SU-DHL-6 (cell line): ENCODE measurements around the gene CBFB.

ENCODE experiments used
- H2AFZ ChIP-seq: fragments of 200-600 bp; sonication (generic); 2 replicates; pipeline ENCODE4 v1.6.1; 2014; ENCODE audit warnings: low read depth, mild to moderate bottlenecking, moderate library complexity, mixed read lengths, antibody characterized with exemption, low read length; ENCODE audit not compliant: severe bottlenecking
- H3F3A ChIP-seq: fragments of 200-600 bp; shearing (Covaris generic); 2 replicates; pipeline ENCODE4 v1.6.0; 2016; ENCODE audit warnings: antibody characterized with exemption, mild to moderate bottlenecking; ENCODE audit not compliant: insufficient read depth
- H3K27ac ChIP-seq: fragments of 200-600 bp; sonication (generic); 2 replicates; pipeline ENCODE4 v1.5.1; 2016; ENCODE audit warnings: low read depth, mild to moderate bottlenecking, low read length, moderate library complexity, mixed read lengths
- H3K27me3 ChIP-seq: fragments of 200-600 bp; sonication (generic), shearing (Covaris generic); 2 replicates; pipeline ENCODE4 v1.6.0; 2014; ENCODE audit warnings: mild to moderate bottlenecking, low read length
- H3K36me3 ChIP-seq: fragments of 200-600 bp; sonication (generic); 2 replicates; pipeline ENCODE4 v1.6.1; 2014; ENCODE audit warnings: mild to moderate bottlenecking, low read length, mixed read lengths
- H3K4me2 ChIP-seq: fragments of 300-600, 200-600 bp; shearing (Covaris generic), sonication (generic); 2 replicates; pipeline ENCODE4 v1.6.0; 2014; ENCODE audit warnings: low read length, low read depth, mild to moderate bottlenecking; ENCODE audit not compliant: poor library complexity, severe bottlenecking
- H3K4me3 ChIP-seq: fragments of 200-600 bp; sonication (generic); 2 replicates; pipeline ENCODE4 v1.5.1; 2014; ENCODE audit warnings: antibody characterized with exemption, low read length, mild to moderate bottlenecking, mixed read lengths; ENCODE audit not compliant: insufficient read depth, poor library complexity, severe bottlenecking
- H3K79me2 ChIP-seq: fragments of 200-600 bp; sonication (generic); 2 replicates; pipeline ENCODE4 v1.6.1; 2014; ENCODE audit warnings: mild to moderate bottlenecking, low read length, moderate library complexity; ENCODE audit not compliant: insufficient read depth
- H3K9ac ChIP-seq: fragments of 200-600 bp; sonication (generic); 2 replicates; pipeline ENCODE4 v1.7.0; 2014; ENCODE audit warnings: mild to moderate bottlenecking, low read length
- H3K9me2 ChIP-seq: fragments of 200-600 bp; sonication (generic); replicated peaks from 2 replicates; pipeline ENCODE4 v1.6.1; 2014; ENCODE audit warnings: low read length; ENCODE audit not compliant: insufficient read depth
- H3K9me3 ChIP-seq: fragments of 200-600 bp; sonication (generic); 2 replicates; pipeline ENCODE4 v1.6.1; 2014; ENCODE audit warnings: low read length, mixed read lengths; ENCODE audit not compliant: insufficient read depth
- H4K20me1 ChIP-seq: fragments of 200-600 bp; sonication (generic); 2 replicates; pipeline ENCODE4 v1.6.1; 2014; ENCODE audit warnings: low read depth, mild to moderate bottlenecking, antibody characterized with exemption, low read length, moderate library complexity, mixed read lengths
- EZH2phosphoT487 ChIP-seq: fragments of 200-600 bp; sonication (generic), shearing (Covaris generic); conservative IDR thresholded peaks from 2 replicates; pipeline ENCODE4 v1.6.1; 2018; ENCODE audit warnings: mild to moderate bottlenecking, antibody characterized with exemption, low read length, moderate library complexity, mixed read lengths
- TF ChIP-seq, protein P1 (sequence below): fragments of 200-600 bp; sonication (generic); IDR thresholded peaks from one replicate; pipeline ENCODE4 v1.5.1; 2017; ENCODE audit warnings: antibody characterized with exemption, mild to moderate bottlenecking, low read length, moderate library complexity; ENCODE audit not compliant: insufficient read depth, poor library complexity, severe bottlenecking

CBFB gene

DNA sequence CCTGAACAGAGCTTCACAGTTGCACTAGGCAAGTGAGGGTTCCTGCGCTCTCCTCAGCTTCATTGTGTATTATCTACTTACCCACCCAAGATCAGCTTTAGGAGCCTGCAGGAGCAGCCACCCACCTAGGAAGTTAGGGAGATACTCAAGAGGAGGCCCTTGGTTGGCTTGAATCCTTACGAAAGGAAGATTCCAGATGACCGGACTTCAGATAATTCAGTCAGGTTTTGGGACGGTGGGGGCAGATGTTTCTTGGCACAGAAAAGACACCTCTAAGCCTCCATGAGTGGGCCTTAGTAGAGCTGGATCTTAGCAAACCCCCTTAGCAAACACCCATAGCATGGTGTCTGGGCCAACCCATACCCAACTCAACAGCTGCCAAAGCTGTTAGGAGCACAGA lies 2.4 kb upstream of the CBFB start:
- H3K36me3 ChIP-seq: 0 out of 2 replicates have a peak, but pooled peaks cover 5% of the 10 kb centered on the region
- no peaks in the 10 kb centered on the region for H3K9me3 ChIP-seq
- TF ChIP-seq, protein P1, sequence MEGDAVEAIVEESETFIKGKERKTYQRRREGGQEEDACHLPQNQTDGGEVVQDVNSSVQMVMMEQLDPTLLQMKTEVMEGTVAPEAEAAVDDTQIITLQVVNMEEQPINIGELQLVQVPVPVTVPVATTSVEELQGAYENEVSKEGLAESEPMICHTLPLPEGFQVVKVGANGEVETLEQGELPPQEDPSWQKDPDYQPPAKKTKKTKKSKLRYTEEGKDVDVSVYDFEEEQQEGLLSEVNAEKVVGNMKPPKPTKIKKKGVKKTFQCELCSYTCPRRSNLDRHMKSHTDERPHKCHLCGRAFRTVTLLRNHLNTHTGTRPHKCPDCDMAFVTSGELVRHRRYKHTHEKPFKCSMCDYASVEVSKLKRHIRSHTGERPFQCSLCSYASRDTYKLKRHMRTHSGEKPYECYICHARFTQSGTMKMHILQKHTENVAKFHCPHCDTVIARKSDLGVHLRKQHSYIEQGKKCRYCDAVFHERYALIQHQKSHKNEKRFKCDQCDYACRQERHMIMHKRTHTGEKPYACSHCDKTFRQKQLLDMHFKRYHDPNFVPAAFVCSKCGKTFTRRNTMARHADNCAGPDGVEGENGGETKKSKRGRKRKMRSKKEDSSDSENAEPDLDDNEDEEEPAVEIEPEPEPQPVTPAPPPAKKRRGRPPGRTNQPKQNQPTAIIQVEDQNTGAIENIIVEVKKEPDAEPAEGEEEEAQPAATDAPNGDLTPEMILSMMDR: no peak
- no peak for TF ChIP-seq EZH2phosphoT487
- H3K9ac ChIP-seq: no peak overlapping the region
- H3K4me3 ChIP-seq: no peak overlapping the region
- no peak overlapping the region for H3K4me2 ChIP-seq
- H4K20me1 ChIP-seq: no peaks in the 10 kb centered on the region
- H3K27me3 ChIP-seq: no peaks in the 10 kb centered on the region
- peaks cover 2% of the 10 kb centered on the region; the same call in 1 of the 2 replicates for H3F3A ChIP-seq
- no peaks in the 10 kb centered on the region for H3K9me2 ChIP-seq
- no peak overlapping the region for H2AFZ ChIP-seq
- H3K79me2 ChIP-seq: peaks cover 25% of the 10 kb centered on the region
- H3K27ac ChIP-seq: no peak overlapping the region

DNA sequence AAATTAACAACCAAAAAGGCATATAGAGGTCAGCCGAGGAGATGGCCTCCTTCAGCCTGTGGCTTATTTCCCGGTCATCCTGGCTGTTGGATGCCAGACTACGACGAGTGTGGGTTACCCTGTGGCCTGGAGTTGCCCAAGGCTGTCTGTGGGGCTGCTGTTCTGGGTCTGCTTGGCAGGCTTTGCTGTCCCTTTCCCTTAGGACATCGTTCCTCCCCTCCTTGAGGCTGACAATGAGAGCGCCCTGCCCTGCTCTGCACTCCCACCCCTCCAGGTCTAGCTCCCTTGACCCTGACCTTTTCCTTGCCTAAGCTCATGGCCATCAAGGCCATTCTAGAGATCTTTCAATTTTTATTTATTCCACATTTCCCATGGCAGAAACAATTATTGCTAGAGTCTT lies 1.9 kb upstream of the CBFB start:
- Histone ChIP-seq H3K9ac (no peak overlapping the region), H3K27me3 (no peaks in the 10 kb centered on the region), H3K4me2 (no peak overlapping the region)

GRCh38 chr16:67028167-67028695 lies 718 bp upstream of the CBFB start:
- Histone ChIP-seq H3K27ac (peak overlapping the region; percentile 66), H4K20me1 (0 out of 2 replicates have a peak, but pooled peaks cover 8% of the 10 kb centered on the region), H3K79me2 (peaks cover 41% of the 10 kb centered on the region), H3K27me3 (no peaks in the 10 kb centered on the region), H3K36me3 (0 out of 2 replicates have a peak, but pooled peaks cover 5% of the 10 kb centered on the region), H3F3A (peaks cover 7% of the 10 kb centered on the region), H3K9ac (peak overlapping the region; percentile 99), H3K9me3 (no peaks in the 10 kb centered on the region), H3K4me3 (peak overlapping the region; percentile 56), H3K4me2 (peak overlapping the region; percentile 67), H2AFZ (peak overlapping the region; percentile 91), H3K9me2 (no peaks in the 10 kb centered on the region)
- TF ChIP-seq, protein P1: no peak
- TF ChIP-seq EZH2phosphoT487: no peak

More for the DNA sequence above, 1.9 kb upstream of the CBFB start:
- Histone ChIP-seq H3F3A (peaks cover 2% of the 10 kb centered on the region; the same call in 1 of the 2 replicates), H3K79me2 (peaks cover 30% of the 10 kb centered on the region), H3K4me3 (no peak overlapping the region), H3K36me3 (0 out of 2 replicates have a peak, but pooled peaks cover 5% of the 10 kb centered on the region), H2AFZ (no peak overlapping the region), H3K9me2 (no peaks in the 10 kb centered on the region), H4K20me1 (0 out of 2 replicates have a peak, but pooled peaks cover 3% of the 10 kb centered on the region), H3K27ac (no peak overlapping the region), H3K9me3 (no peaks in the 10 kb centered on the region)
- TF ChIP-seq, protein P1: no peak
- no peak for TF ChIP-seq EZH2phosphoT487
